ENCODE data around the gene SRSF5. TPM values are rescaled to one million over a fixed set of nuclear protein-coding genes. Genes with fewer than 3 reads are reported as not detected.
A peak's percentile ranks its signal among the peaks of the same experiment; 100 is the strongest.

Gene SRSF5
- total RNA-seq, 1 donor from 2014 or later: 279 TPM

DNA sequence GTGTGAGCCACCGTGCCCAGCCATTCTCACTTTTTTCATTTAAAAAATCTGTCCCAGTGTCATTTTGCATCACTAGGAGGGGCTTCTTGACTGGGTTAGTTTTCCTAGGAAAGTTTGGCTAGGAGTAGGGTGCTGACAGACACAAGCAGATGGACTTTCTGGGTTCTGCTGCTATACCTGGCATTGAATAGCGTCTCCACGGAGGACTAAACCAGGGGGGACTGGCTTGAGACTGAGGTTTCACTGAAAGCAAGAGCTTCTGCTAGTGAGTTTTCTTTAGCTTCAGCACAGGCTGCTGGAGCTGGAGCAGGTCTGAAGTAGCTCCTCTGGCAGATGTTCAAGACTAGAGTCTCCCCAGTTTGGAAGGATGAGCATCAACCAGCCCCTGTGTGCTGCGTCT, 28.7 kb downstream of the SRSF5 start:
- H3K4me1 Mint-ChIP-seq (ENCODE audit: unreplicated experiment): no peaks in the 10 kb centered on the region
- DNase-seq (ENCODE audit: extremely low spot score, unreplicated experiment): peak; percentile 42

GRCh38 chr14:69796797-69797500, 30.0 kb downstream of the SRSF5 start, which contains the start of gene SLC10A1:
Gene SLC10A1 (minus strand): TSS chr14:69797241. CDS start chr14:69797155, 86 bp downstream.
- no peak within 1 kb of the TSS for H3K27ac Mint-ChIP-seq (ENCODE audit: unreplicated experiment)
- no peaks in the 10 kb centered on the region for H3K36me3 Mint-ChIP-seq (ENCODE audit: unreplicated experiment)
- no peaks in the 10 kb centered on the region for H3K4me1 Mint-ChIP-seq (ENCODE audit: unreplicated experiment)
- peaks cover 15% of the 10 kb centered on the region for H3K27me3 Mint-ChIP-seq (ENCODE audit: unreplicated experiment)
- no peak within 1 kb of the TSS for H3K4me3 Mint-ChIP-seq (ENCODE audit: unreplicated experiment)
- TF ChIP-seq CTCF (IDR thresholded peaks at IDR 0.05): no peak
- H3K9me3 Mint-ChIP-seq (ENCODE audit: unreplicated experiment): peaks cover 5% of the 10 kb centered on the region
- DNase-seq (ENCODE audit: extremely low spot score, unreplicated experiment): peak; percentile 70

More for the DNA sequence above, 28.7 kb downstream of the SRSF5 start:
- H3K36me3 Mint-ChIP-seq (ENCODE audit: unreplicated experiment): no peaks in the 10 kb centered on the region
- peaks cover under 1% of the 10 kb centered on the region for H3K9me3 Mint-ChIP-seq (ENCODE audit: unreplicated experiment)
- no peak for TF ChIP-seq CTCF (IDR thresholded peaks at IDR 0.05)
- H3K27me3 Mint-ChIP-seq (ENCODE audit: unreplicated experiment): peaks cover 11% of the 10 kb centered on the region
- H3K4me3 Mint-ChIP-seq (ENCODE audit: unreplicated experiment): no peak overlapping the region
- no peak overlapping the region for H3K27ac Mint-ChIP-seq (ENCODE audit: unreplicated experiment)

GRCh38 chr14:69797573-69798338, 30.8 kb downstream of the SRSF5 start:
- no peak for TF ChIP-seq CTCF (IDR thresholded peaks at IDR 0.05)
- Mint-ChIP-seq H3K27me3 (ENCODE audit: unreplicated experiment) (peaks cover 9% of the 10 kb centered on the region), H3K27ac (ENCODE audit: unreplicated experiment) (no peak overlapping the region), H3K36me3 (ENCODE audit: unreplicated experiment) (no peaks in the 10 kb centered on the region), H3K9me3 (ENCODE audit: unreplicated experiment) (peaks cover 5% of the 10 kb centered on the region), H3K4me1 (ENCODE audit: unreplicated experiment) (no peaks in the 10 kb centered on the region), H3K4me3 (ENCODE audit: unreplicated experiment) (no peak overlapping the region)
- DNase-seq (ENCODE audit: extremely low spot score, unreplicated experiment): no peak

DNA sequence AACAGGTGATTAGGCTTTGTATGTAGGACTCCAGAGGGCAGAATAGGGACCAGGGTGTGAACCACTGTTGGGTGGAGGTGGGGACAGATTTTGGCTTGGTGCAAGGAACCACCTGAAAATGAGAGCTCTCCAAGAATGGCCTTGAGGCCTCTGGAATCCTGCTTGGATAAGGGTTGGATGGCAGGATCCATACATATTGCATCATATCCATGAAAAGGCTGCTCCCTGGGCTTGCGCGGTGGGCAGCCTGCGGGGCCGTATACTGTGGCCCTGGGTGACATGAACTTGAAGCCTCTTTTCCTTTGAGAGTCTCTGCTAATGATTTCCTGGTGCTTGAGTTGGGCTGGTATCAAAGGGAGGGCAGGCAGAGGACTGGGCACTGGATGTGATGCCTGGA, 31.4 kb downstream of the SRSF5 start:
- Mint-ChIP-seq H3K27ac (ENCODE audit: unreplicated experiment) (no peak overlapping the region), H3K9me3 (ENCODE audit: unreplicated experiment) (peaks cover 5% of the 10 kb centered on the region)
- TF ChIP-seq CTCF (IDR thresholded peaks at IDR 0.05): no peak

GRCh38 chr14:69803753-69804152, 36.8 kb downstream of the SRSF5 start:
- Mint-ChIP-seq H3K9me3 (ENCODE audit: unreplicated experiment) (peaks cover 5% of the 10 kb centered on the region), H3K36me3 (ENCODE audit: unreplicated experiment) (no peaks in the 10 kb centered on the region), H3K27ac (ENCODE audit: unreplicated experiment) (no peak overlapping the region), H3K4me3 (ENCODE audit: unreplicated experiment) (no peak overlapping the region), H3K4me1 (ENCODE audit: unreplicated experiment) (no peaks in the 10 kb centered on the region), H3K27me3 (ENCODE audit: unreplicated experiment) (peaks cover 35% of the 10 kb centered on the region)
- TF ChIP-seq CTCF (IDR thresholded peaks at IDR 0.05): peak; percentile 13
- no peak for DNase-seq (ENCODE audit: extremely low spot score, unreplicated experiment)

More for the DNA sequence above, 31.4 kb downstream of the SRSF5 start:
- no peaks in the 10 kb centered on the region for H3K4me1 Mint-ChIP-seq (ENCODE audit: unreplicated experiment)
- H3K4me3 Mint-ChIP-seq (ENCODE audit: unreplicated experiment): no peak overlapping the region
- peaks cover 13% of the 10 kb centered on the region for H3K27me3 Mint-ChIP-seq (ENCODE audit: unreplicated experiment)
- DNase-seq (ENCODE audit: extremely low spot score, unreplicated experiment): peak; percentile 63
- H3K36me3 Mint-ChIP-seq (ENCODE audit: unreplicated experiment): no peaks in the 10 kb centered on the region

Data from osteocyte (in vitro differentiated cells).